Measurements from ENCODE around the gene ADGRG3.

Gene ADGRG3

GRCh38 chr16:57652695-57653471 lies 15.2 kb upstream of the ADGRG3 start:
- DNase-seq (ENCODE audit: low read depth), result no peak
- no peak overlapping the region for H3K4me3 ChIP-seq (ENCODE audit: low read length)
- TF ChIP-seq CTCF (conservative IDR thresholded peaks at IDR 0.05; ENCODE audit: low read depth, low read length), result no peak

GRCh38 chr16:57653936-57654335 lies 14.2 kb upstream of the ADGRG3 start:
- DNase-seq (ENCODE audit: low read depth), result no peak
- no peak overlapping the region for H3K4me3 ChIP-seq (ENCODE audit: low read length)
- no peak for TF ChIP-seq CTCF (conservative IDR thresholded peaks at IDR 0.05; ENCODE audit: low read depth, low read length)

- no peak overlapping the region for H3K4me3 ChIP-seq (ENCODE audit: low read length)
Measured at GRCh38 chr16:57656342-57656955, 11.7 kb upstream of the ADGRG3 start.

GRCh38 chr16:57657228-57657627 lies 10.9 kb upstream of the ADGRG3 start:
- no peak for DNase-seq (ENCODE audit: low read depth)
- H3K4me3 ChIP-seq (ENCODE audit: low read length), result no peak overlapping the region
- TF ChIP-seq CTCF (conservative IDR thresholded peaks at IDR 0.05; ENCODE audit: low read depth, low read length), result no peak

More at GRCh38 chr16:57656342-57656955, 11.7 kb upstream of the ADGRG3 start:
- DNase-seq (ENCODE audit: low read depth), result no peak
- TF ChIP-seq CTCF (conservative IDR thresholded peaks at IDR 0.05; ENCODE audit: low read depth, low read length), result no peak

- TF ChIP-seq CTCF (conservative IDR thresholded peaks at IDR 0.05; ENCODE audit: low read depth, low read length), result no peak
- DNase-seq (ENCODE audit: low read depth), result no peak
- H3K4me3 ChIP-seq (ENCODE audit: low read length), result no peak overlapping the region
Measured at GRCh38 chr16:57658130-57658877, 9.8 kb upstream of the ADGRG3 start.

- DNase-seq (ENCODE audit: low read depth), result no peak
- no peak for TF ChIP-seq CTCF (conservative IDR thresholded peaks at IDR 0.05; ENCODE audit: low read depth, low read length)
- H3K4me3 ChIP-seq (ENCODE audit: low read length), result no peak overlapping the region
Measured at GRCh38 chr16:57658878-57659674, 9.0 kb upstream of the ADGRG3 start.
